H1 (cell line): Measurements from ENCODE around the gene RNASE11. TPM values are rescaled to one million over a fixed set of nuclear protein-coding genes. Genes with fewer than 3 reads are reported as not detected.

Experiments
- CTCF ChIA-PET: fragments of 300-600 bp; sonication (Branson Sonifier 250); formaldehyde crosslinking; loops from one replicate; lab custom pipeline; 2021; ENCODE audit not compliant: partially characterized antibody; lab: Charles Lee
- POLR2A ChIA-PET: fragments of 300-600 bp; sonication (Branson Sonifier 250); formaldehyde crosslinking; loops from one replicate; lab custom pipeline; 2021; ENCODE audit warnings: inconsistent platforms; ENCODE audit not compliant: partially characterized antibody; lab: Charles Lee
- DNase-seq, 2 experiments: peaks; one replicate each; pipeline versions ENCODE4 v3.0.0 to v3.0.0-alpha.2; 2010 to 2022; ENCODE audit warnings: low spot score in 2 of 2, low read depth in 1 of 2, mixed read lengths in 1 of 2
- FAIRE-seq: peaks from 2 replicates; lab custom pipeline; 2011; peaks lifted over from hg19 to GRCh38; lab: Jason Lieb, UNC
- H2AFZ ChIP-seq: 2 replicates; pipeline ENCODE4 v1.8.1; 2012; ENCODE audit warnings: low read length, inconsistent platforms
- H2AK5ac ChIP-seq: 2 replicates; pipeline ENCODE4 v1.6.1; 2013; ENCODE audit warnings: low read depth, low read length
- H2BK120ac ChIP-seq: replicated peaks from 2 replicates; pipeline ENCODE3; 2013; ENCODE audit warnings: low read depth, low read length, inconsistent platforms
- H2BK12ac ChIP-seq: 2 replicates; pipeline ENCODE4 v1.6.1; 2013; ENCODE audit warnings: low read depth, low read length
- H2BK15ac ChIP-seq: 2 replicates; pipeline ENCODE4 v1.6.1; 2013; ENCODE audit warnings: low read length
- H2BK20ac ChIP-seq: 2 replicates; pipeline ENCODE4 v1.6.1; 2013; ENCODE audit warnings: low read length
- H2BK5ac ChIP-seq: 2 replicates; pipeline ENCODE4 v1.6.1; 2013; ENCODE audit warnings: low read depth, low read length
- H3K14ac ChIP-seq: 2 replicates; pipeline ENCODE4 v1.6.1; 2013; ENCODE audit warnings: inconsistent platforms; ENCODE audit not compliant: insufficient read length
- H3K18ac ChIP-seq: 2 replicates; pipeline ENCODE4 v1.6.1; 2013; ENCODE audit warnings: low read length; ENCODE audit errors: extremely low read depth
- H3K23ac ChIP-seq: 2 replicates; pipeline ENCODE4 v1.6.1; 2013; ENCODE audit warnings: inconsistent platforms; ENCODE audit not compliant: insufficient read length
- H3K23me2 ChIP-seq: 2 replicates; pipeline ENCODE4 v1.6.1; 2013; ENCODE audit warnings: low read depth, low read length
- H3K27ac ChIP-seq: 2 replicates; pipeline ENCODE4 v1.6.1; 2011; ENCODE audit warnings: low read depth, low read length, inconsistent platforms
- H3K27me3 ChIP-seq, 4 experiments: replicated peaks in 1 of 4; 1 replicate in 1 of 4; 2 replicates in 3 of 4; pipeline versions ENCODE4 v1.6.1 to v1.8.1; 2011 to 2013; ENCODE audit warnings: low read length in 3 of 4, mild to moderate bottlenecking in 3 of 4, inconsistent platforms in 2 of 4, mixed read lengths in 2 of 4, moderate library complexity in 1 of 4; ENCODE audit not compliant: control insufficient read depth in 3 of 4, insufficient read depth in 3 of 4; ENCODE audit errors: extremely low read depth in 1 of 4
- H3K36me3 ChIP-seq, 4 experiments: 2 replicates each; pipeline versions ENCODE4 v1.6.1 to v1.8.1; 2011 to 2013; ENCODE audit warnings: mild to moderate bottlenecking in 4 of 4, low read length in 3 of 4, moderate library complexity in 2 of 4, control low read depth in 1 of 4, inconsistent platforms in 1 of 4; ENCODE audit not compliant: insufficient read depth in 4 of 4, control insufficient read depth in 2 of 4
- H3K4ac ChIP-seq: replicated peaks from 2 replicates; pipeline ENCODE3; 2013; ENCODE audit warnings: low read length, low read depth, mixed read lengths, inconsistent platforms; ENCODE audit not compliant: insufficient read length
- H3K4me1 ChIP-seq, 4 experiments: replicated peaks in 1 of 4; 1 replicate in 1 of 4; 2 replicates in 3 of 4; pipeline versions ENCODE4 v1.6.1 to v1.8.1; 2011 to 2013; ENCODE audit warnings: low read length in 3 of 4, inconsistent platforms in 2 of 4, mixed read lengths in 1 of 4; ENCODE audit not compliant: insufficient read depth in 4 of 4, control insufficient read depth in 3 of 4
- H3K4me2 ChIP-seq, 2 experiments: 2 replicates each; pipeline versions ENCODE4 v1.6.1 to v1.8.1; 2011 to 2013; ENCODE audit warnings: low read depth in 2 of 2, low read length in 2 of 2, control low read depth in 1 of 2, inconsistent platforms in 1 of 2, mild to moderate bottlenecking in 1 of 2; ENCODE audit not compliant: insufficient read depth in 1 of 2
- H3K4me3 ChIP-seq, 4 experiments: fragments of 200-600, 300-600 bp in 1 of 4; sonication (generic), shearing (Covaris generic), sonication (Bioruptor Twin) in 1 of 4; 2 replicates each; pipeline versions ENCODE4 v1.5.1 to v1.8.1; 2011 to 2016; ENCODE audit warnings: low read length in 4 of 4, low read depth in 3 of 4, control low read depth in 2 of 4, inconsistent platforms in 2 of 4, mild to moderate bottlenecking in 2 of 4, mixed read lengths in 1 of 4, moderate library complexity in 1 of 4; ENCODE audit not compliant: insufficient read depth in 2 of 4; ENCODE audit errors: extremely low read depth in 1 of 4
- H3K56ac ChIP-seq: replicated peaks from 2 replicates; pipeline ENCODE3; 2013; ENCODE audit warnings: low read depth, mild to moderate bottlenecking, mixed read lengths, low read length, inconsistent platforms; ENCODE audit not compliant: insufficient read length
- H3K79me1 ChIP-seq: 2 replicates; pipeline ENCODE4 v1.6.1; 2013; ENCODE audit warnings: low read depth, low read length, control low read depth
- H3K79me2 ChIP-seq, 2 experiments: 2 replicates each; pipeline versions ENCODE4 v1.6.1 to v1.8.1; 2012 to 2013; ENCODE audit warnings: low read length in 2 of 2, mild to moderate bottlenecking in 2 of 2, inconsistent platforms in 1 of 2; ENCODE audit not compliant: insufficient read depth in 2 of 2, control insufficient read depth in 1 of 2
- H3K9ac ChIP-seq, 4 experiments: replicated peaks in 1 of 4; 1 replicate in 1 of 4; 2 replicates in 3 of 4; pipeline versions ENCODE4 v1.6.1 to v1.8.1; 2011 to 2013; ENCODE audit warnings: low read depth in 3 of 4, low read length in 3 of 4, control low read depth in 2 of 4, mild to moderate bottlenecking in 2 of 4, moderate library complexity in 2 of 4, inconsistent platforms in 1 of 4; ENCODE audit errors: extremely low read depth in 1 of 4
- H3K9me3 ChIP-seq, 2 experiments: 2 replicates each; pipeline versions ENCODE4 v1.6.1 to v1.8.1; 2012 to 2013; ENCODE audit warnings: mild to moderate bottlenecking in 2 of 2, moderate library complexity in 2 of 2, control low read depth in 1 of 2, inconsistent platforms in 1 of 2, low read depth in 1 of 2, low read length in 1 of 2, mixed read lengths in 1 of 2; ENCODE audit not compliant: insufficient read depth in 2 of 2
- H4K20me1 ChIP-seq, 2 experiments: replicated peaks in 1 of 2; 2 replicates each; pipeline versions ENCODE3 to v1.8.1; 2011 to 2013; ENCODE audit warnings: inconsistent platforms in 2 of 2, low read length in 2 of 2, mild to moderate bottlenecking in 1 of 2; ENCODE audit not compliant: insufficient read depth in 2 of 2, control insufficient read depth in 1 of 2
- H4K5ac ChIP-seq: 2 replicates; pipeline ENCODE4 v1.6.1; 2013; ENCODE audit warnings: low read length, low read depth, mixed read lengths, inconsistent platforms; ENCODE audit not compliant: insufficient read length
- H4K8ac ChIP-seq: 2 replicates; pipeline ENCODE4 v1.8.0; 2013; ENCODE audit warnings: mild to moderate bottlenecking, moderate library complexity, low read length, inconsistent platforms; ENCODE audit not compliant: insufficient read depth; ENCODE audit errors: extremely low read depth
- H4K91ac ChIP-seq: replicated peaks from 2 replicates; pipeline ENCODE3; 2013; ENCODE audit warnings: low read length, mixed read lengths, inconsistent platforms; ENCODE audit not compliant: insufficient read length
- HDAC6 ChIP-seq: IDR thresholded peaks from one replicate; pipeline ENCODE4 v1.7.1; 2012; ENCODE audit warnings: low read depth, mild to moderate bottlenecking, inconsistent platforms, low read length, moderate library complexity
- MAFK ChIP-seq: IDR thresholded peaks from 2 replicates; pipeline ENCODE4 v1.6.1; 2012; ENCODE audit warnings: low read depth, mild to moderate bottlenecking, improper control_type of control experiment, low read length
- WGBS, 2 experiments: shearing (Covaris generic) in 1 of 2; methylation state at CpG; one replicate each; pipeline versions ENCODE4 v1.1.6 to v1.1.7; 2013 to 2015; ENCODE audit warnings: low lambda C conversion rate in 2 of 2, mixed read lengths in 2 of 2, inconsistent platforms in 1 of 2, low coverage in 1 of 2, missing lambda C conversion rate in 1 of 2; ENCODE audit not compliant: insufficient replicate concordance in 2 of 2, insufficient coverage in 1 of 2, insufficient read length in 1 of 2; ENCODE audit errors: extremely low coverage in 1 of 2, missing lambda C conversion rate in 1 of 2; 5-methylcytosine and 5-hydroxymethylcytosine counted together
- polyA plus RNA-seq, 7 experiments: library from polyadenylated mRNA; depleted of rRNA in 3 of 7; stranded (reverse) in 5 of 7; unstranded in 2 of 7; fragments of >200 nt in 5 of 7; fragments of 200-250 nt in 2 of 7; gene quantifications; 1 replicate in 5 of 7; 2 replicates in 1 of 7; 4 replicates in 1 of 7; pipeline versions ENCODE4 v1.2.1 to v1.2.3, GENCODE V29; 2011 to 2013; ENCODE audit warnings: missing spikeins in 2 of 7, mixed read lengths in 2 of 7
- total RNA-seq: library from RNA; stranded (reverse); fragmentation: NEBNext Ultra II Directional; extraction: Animal tissue kit (Norgen Biotek cat#: 25700); gene quantifications from 2 replicates; pipeline ENCODE4 v1.2.1, GENCODE V29; 2021

The RNASE11 gene
- total and polyA plus RNA-seq, 2 of the 8 experiments (the other 6 are each of a cell fraction or from before 2014, with no cell fraction given), result not detected

GRCh38 chr14:20539906-20540305, 47.9 kb downstream of the RNASE11 start:
- Histone ChIP-seq H4K20me1 (no peaks in the 10 kb centered on the region), H3K23ac (no peak overlapping the region), H2AFZ (no peak overlapping the region), H3K4me3 (no peak overlapping the region), H2BK12ac (no peak overlapping the region)
- no peak for FAIRE-seq
- TF ChIP-seq HDAC6 (no peak), MAFK (no peak)
- TF ChIP-seq, all 59 proteins: peak for 0
- Histone ChIP-seq H2BK120ac (no peak overlapping the region), H3K27ac (no peak overlapping the region), H2BK20ac (no peak overlapping the region), H3K9me3 (no peaks in the 10 kb centered on the region), H3K56ac (no peak overlapping the region), H3K9ac (no peak overlapping the region), H3K79me2 (no peaks in the 10 kb centered on the region), H3K14ac (no peak overlapping the region), H3K27me3 (no peaks in the 10 kb centered on the region), H4K5ac (no peak overlapping the region), H4K8ac (no peak overlapping the region), H3K18ac (no peak overlapping the region), H3K4me2 (no peak overlapping the region), H3K4ac (no peak overlapping the region), H3K4me1 (no peaks in the 10 kb centered on the region), H3K79me1 (no peaks in the 10 kb centered on the region), H4K91ac (no peak overlapping the region), H3K23me2 (no peaks in the 10 kb centered on the region), H2BK5ac (no peak overlapping the region), H3K36me3 (no peaks in the 10 kb centered on the region), H2BK15ac (no peak overlapping the region), H2AK5ac (no peak overlapping the region)
- 82% methylated on average over 4 of the region's 4 CpGs; no CpG with 5 or more reads in 1 of the 2 experiments for WGBS, 2 experiments
- POLR2A ChIA-PET, result no interaction called here
- DNase-seq, result no peak
- CTCF ChIA-PET, result interaction anchor here (0.7 to 1.7 kb wide), 2 partner anchors 14 to 67 kb away, joined by 4 read pairs; no protein-coding TSS in a partner anchor

Other genes with a start within 250 kb of the RNASE11 start
- gene PARP2, start 244.4 kb downstream of the RNASE11 start, total RNA-seq, result 41.7 and 42.9 TPM in 2 replicates
- 14.8 and 27.7 TPM in 2 replicates for gene PARP2, start 244.4 kb downstream of the RNASE11 start, polyA plus RNA-seq (2011; rRNA removed)
- gene TEP1, start 174.5 kb downstream of the RNASE11 start, total RNA-seq, result 9.6 and 10.7 TPM in 2 replicates
- 6.9 and 8.7 TPM in 2 replicates for gene TEP1, start 174.5 kb downstream of the RNASE11 start, polyA plus RNA-seq (2011; rRNA removed)
- 0.11 TPM in 1 of 2 replicates, not detected in the other for gene KLHL33, start 151.8 kb downstream of the RNASE11 start, total RNA-seq
- gene KLHL33, start 151.8 kb downstream of the RNASE11 start, polyA plus RNA-seq (2011; rRNA removed), result 0.17 and 0.20 TPM in 2 replicates
- gene OSGEP, start 133.2 kb downstream of the RNASE11 start, total RNA-seq, result 34.4 and 42.3 TPM in 2 replicates
- 78.6 and 89.5 TPM in 2 replicates for gene OSGEP, start 133.2 kb downstream of the RNASE11 start, polyA plus RNA-seq (2011; rRNA removed)
- 384 and 404 TPM in 2 replicates for gene APEX1, start 132.8 kb downstream of the RNASE11 start, total RNA-seq
- gene APEX1, start 132.8 kb downstream of the RNASE11 start, polyA plus RNA-seq (2011; rRNA removed), result 663 and 700 TPM in 2 replicates
- 29.5 and 33.4 TPM in 2 replicates for gene PIP4P1, start 126.6 kb downstream of the RNASE11 start, total RNA-seq
- gene PIP4P1, start 126.6 kb downstream of the RNASE11 start, polyA plus RNA-seq (2011; rRNA removed), result 60.0 and 67.7 TPM in 2 replicates
- gene PNP, start 118.6 kb downstream of the RNASE11 start, total RNA-seq, result 108 and 110 TPM in 2 replicates
- 97.6 and 130 TPM in 2 replicates for gene PNP, start 118.6 kb downstream of the RNASE11 start, polyA plus RNA-seq (2011; rRNA removed)
- gene RNASE10, start 82.5 kb downstream of the RNASE11 start, total RNA-seq, result 0.67 TPM in 1 of 2 replicates, not detected in the other
- gene RNASE10, start 82.5 kb downstream of the RNASE11 start, polyA plus RNA-seq (2011; rRNA removed), result not detected in 2 replicates
- gene RNASE9, start 27.0 kb downstream of the RNASE11 start, total RNA-seq, result not detected in 2 replicates
- 0.06 TPM in 2 replicates for gene RNASE9, start 27.0 kb downstream of the RNASE11 start, polyA plus RNA-seq (2011; rRNA removed)
- not detected in 2 replicates for gene RNASE12, start 3.4 kb upstream of the RNASE11 start, total RNA-seq
- not detected in 2 replicates for gene RNASE12, start 3.4 kb upstream of the RNASE11 start, polyA plus RNA-seq (2011; rRNA removed)
- not detected in 2 replicates for gene OR6S1, start 53.7 kb upstream of the RNASE11 start, total RNA-seq
- not detected in 2 replicates for gene OR6S1, start 53.7 kb upstream of the RNASE11 start, polyA plus RNA-seq (2011; rRNA removed)
- 0.38 and 0.61 TPM in 2 replicates for gene RNASE4, start 96.6 kb upstream of the RNASE11 start, total RNA-seq
- gene RNASE4, start 96.6 kb upstream of the RNASE11 start, polyA plus RNA-seq (2011; rRNA removed), result 3.5 and 3.7 TPM in 2 replicates
- gene ANG, start 100.8 kb upstream of the RNASE11 start, total RNA-seq, result 2.2 and 4.3 TPM in 2 replicates
- gene ANG, start 100.8 kb upstream of the RNASE11 start, polyA plus RNA-seq (2011; rRNA removed), result 4.4 and 4.6 TPM in 2 replicates
- gene EDDM3A, start 157.9 kb upstream of the RNASE11 start, total RNA-seq, result not detected in 2 replicates
- gene EDDM3A, start 157.9 kb upstream of the RNASE11 start, polyA plus RNA-seq (2011; rRNA removed), result 0.09 and 0.11 TPM in 2 replicates
- not detected in 2 replicates for gene EDDM3B, start 180.4 kb upstream of the RNASE11 start, total RNA-seq
- not detected in 2 replicates for gene EDDM3B, start 180.4 kb upstream of the RNASE11 start, polyA plus RNA-seq (2011; rRNA removed)
- gene RNASE6, start 193.3 kb upstream of the RNASE11 start, total RNA-seq, result not detected in 2 replicates
- gene RNASE6, start 193.3 kb upstream of the RNASE11 start, polyA plus RNA-seq (2011; rRNA removed), result 0.12 TPM in 1 of 2 replicates, not detected in the other
- 2.2 and 3.0 TPM in 2 replicates for gene RNASE1, start 214.8 kb upstream of the RNASE11 start, total RNA-seq
- 10.2 and 13.4 TPM in 2 replicates for gene RNASE1, start 214.8 kb upstream of the RNASE11 start, polyA plus RNA-seq (2011; rRNA removed)